WTC11 (cell line): ENCODE results near the gene ATP11B. TPM values are rescaled to one million over a fixed set of nuclear protein-coding genes. Genes with fewer than 3 reads are reported as not detected.
"Not testable (repeated sequence)": the region's sequence is repeated elsewhere in the genome, so short reads cannot be mapped to it uniquely, and the experiment has no call there.

Experiments used
- ATAC-seq: fragments of 200-7000 bp; cut with Tn5 transposase; 2 replicates; pipeline ENCODE4 v1.10.0; 2021; ENCODE audit warnings: mild to moderate bottlenecking, moderate library complexity
- CTCF ChIA-PET: fragments of 300-600 bp; sonication (Branson Sonifier 250); formaldehyde crosslinking; loops from one replicate; lab custom pipeline; 2021; ENCODE audit warnings: antibody characterized with exemption; lab: Charles Lee
- POLR2A ChIA-PET: fragments of 350-600 bp; sonication (Branson Sonifier 250); formaldehyde crosslinking; loops from one replicate; lab custom pipeline; 2021; ENCODE audit warnings: antibody characterized with exemption; lab: Charles Lee
- DNase-seq: peaks from one replicate; pipeline ENCODE4 v3.0.0; 2021; ENCODE audit warnings: low spot score
- H3K27ac Mint-ChIP-seq: 2 replicates; pipeline ENCODE4 v1.8.0; 2021; ENCODE audit warnings: mixed read lengths
- H3K27me3 Mint-ChIP-seq: 2 replicates; pipeline ENCODE4 v1.8.0; 2021; ENCODE audit warnings: low read depth, mild to moderate bottlenecking, moderate library complexity, mixed read lengths
- H3K36me3 Mint-ChIP-seq: 2 replicates; pipeline ENCODE4 v1.8.0; 2021; ENCODE audit warnings: mixed read lengths
- H3K4me1 Mint-ChIP-seq: 2 replicates; pipeline ENCODE4 v1.8.0; 2022; ENCODE audit warnings: mixed read lengths
- H3K4me3 Mint-ChIP-seq: 2 replicates; pipeline ENCODE4 v1.8.0; 2021; ENCODE audit warnings: mild to moderate bottlenecking, moderate library complexity, mixed read lengths
- H3K9me3 Mint-ChIP-seq: 2 replicates; pipeline ENCODE4 v1.8.0; 2021; ENCODE audit warnings: mixed read lengths
- AR ChIP-seq: fragments of 250-450 bp; sonication (Bioruptor Pico); IDR thresholded peaks from 2 replicates; pipeline ENCODE4 v1.9.0; 2021; ENCODE audit warnings: mild to moderate bottlenecking
- ATF1 ChIP-seq: sonication (generic); formaldehyde crosslinking; IDR thresholded peaks from 2 replicates; pipeline ENCODE4 v1.8.1; 2023; ENCODE audit warnings: mild to moderate bottlenecking, moderate library complexity, missing genetic modification reagents
- ATF6 ChIP-seq: sonication (generic); formaldehyde crosslinking; IDR thresholded peaks from 2 replicates; pipeline ENCODE4 v1.8.1; 2023; ENCODE audit warnings: mild to moderate bottlenecking, missing genetic modification reagents
- MLX ChIP-seq: sonication (generic); formaldehyde crosslinking; IDR thresholded peaks from 2 replicates; pipeline ENCODE4 v1.8.1; 2023; ENCODE audit warnings: mild to moderate bottlenecking, missing genetic modification reagents, moderate library complexity
- NFATC4 ChIP-seq: fragments of 250-450 bp; sonication (Bioruptor Pico); IDR thresholded peaks from 2 replicates; pipeline ENCODE4 v1.9.0; 2021; ENCODE audit warnings: mild to moderate bottlenecking
- NFYB ChIP-seq: sonication (generic); formaldehyde crosslinking; conservative IDR thresholded peaks from 2 replicates; pipeline ENCODE4 v1.8.0; 2022; ENCODE audit warnings: low read depth, missing genetic modification reagents
- ZBTB21 ChIP-seq: sonication (generic); formaldehyde crosslinking; IDR thresholded peaks from 2 replicates; pipeline ENCODE4 v1.8.1; 2023; ENCODE audit warnings: mild to moderate bottlenecking, missing genetic modification reagents, borderline replicate concordance
- ZNF317 ChIP-seq: sonication (generic); formaldehyde crosslinking; IDR thresholded peaks from 2 replicates; pipeline ENCODE4 v1.8.1; 2023; ENCODE audit warnings: low read depth, mild to moderate bottlenecking, moderate library complexity, missing genetic modification reagents, borderline replicate concordance
- total RNA-seq: library from RNA; stranded (reverse); gene quantifications from 3 replicates; pipeline ENCODE4 v1.2.3, GENCODE V29; 2021

The ATP11B gene
- total RNA-seq, 1 experiment from 2014 or later: 25.7 TPM

DNA sequence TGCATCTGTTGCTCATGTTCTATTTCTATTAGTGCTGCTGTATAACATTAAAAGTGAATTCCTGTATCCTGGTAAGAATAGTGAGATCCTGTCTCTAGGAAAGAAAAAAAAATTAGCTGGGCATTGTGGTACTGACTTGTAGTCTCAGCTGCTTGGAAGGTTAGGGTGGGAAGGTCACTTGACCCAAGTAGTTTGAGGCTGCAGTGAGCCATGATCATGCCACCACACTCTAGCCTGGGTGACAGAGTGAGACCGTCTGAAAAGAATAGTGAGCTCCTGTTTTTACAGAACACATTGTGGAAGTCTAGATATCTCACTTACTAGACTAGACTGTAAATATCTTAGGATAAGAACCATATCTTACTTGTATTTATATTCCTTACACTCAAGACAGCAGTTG is 4.6 kb downstream of the ATP11B start:
- Mint-ChIP-seq H3K4me3 (no peak overlapping the region), H3K27ac (no peak overlapping the region), H3K4me1 (peaks cover 21% of the 10 kb centered on the region), H3K9me3 (no peaks in the 10 kb centered on the region), H3K36me3 (no peaks in the 10 kb centered on the region), H3K27me3 (peaks cover 15% of the 10 kb centered on the region)
- ATAC-seq (no peak), DNase-seq (no peak)
- CTCF ChIA-PET: no interaction called here
- POLR2A ChIA-PET: no interaction called here
- no peak for TF ChIP-seq NFYB (CRISPR knock-in tag)

GRCh38 chr3:182799143-182799542 is 5.8 kb downstream of the ATP11B start:
- Mint-ChIP-seq H3K4me1 (peaks cover 21% of the 10 kb centered on the region), H3K27me3 (peaks cover 15% of the 10 kb centered on the region)
- DNase-seq, H3K9me3 Mint-ChIP-seq, POLR2A ChIA-PET, H3K27ac Mint-ChIP-seq, H3K4me3 Mint-ChIP-seq, ATAC-seq, H3K36me3 Mint-ChIP-seq: not testable (repeated sequence)
- CTCF ChIA-PET: interaction anchor here (0.6 to 1.0 kb wide), 3 partner anchors 38 to 100 kb away, joined by 4 to 5 read pairs (median 4); no protein-coding TSS in a partner anchor

- no peaks in the 10 kb centered on the region for H3K9me3 Mint-ChIP-seq
- CTCF ChIA-PET: no interaction called here
- H3K27ac Mint-ChIP-seq: no peak overlapping the region
- peaks cover 10% of the 10 kb centered on the region for H3K4me1 Mint-ChIP-seq
- ATAC-seq: no peak
- POLR2A ChIA-PET: no interaction called here
- no peak for TF ChIP-seq ATF6 (CRISPR knock-in tag)
- TF ChIP-seq ZNF317 (CRISPR knock-in tag): no peak
- TF ChIP-seq NFATC4 (CRISPR knock-in tag): no peak
- no peak for TF ChIP-seq MLX (CRISPR knock-in tag)
- no peak for DNase-seq
- no peaks in the 10 kb centered on the region for H3K36me3 Mint-ChIP-seq
- H3K27me3 Mint-ChIP-seq: peaks cover 1% of the 10 kb centered on the region; the same call in 1 of the 2 replicates
- H3K4me3 Mint-ChIP-seq: no peak overlapping the region
Observed at GRCh38 chr3:182800508-182800907, 7.2 kb downstream of the ATP11B start.

- no peaks in the 10 kb centered on the region for H3K36me3 Mint-ChIP-seq
- DNase-seq (no peak), ATAC-seq (no peak; the same call in 1 of the 2 replicates)
- POLR2A ChIA-PET: no interaction called here
- no peaks in the 10 kb centered on the region for H3K27me3 Mint-ChIP-seq
- H3K9me3 Mint-ChIP-seq: no peaks in the 10 kb centered on the region
- peaks cover 8% of the 10 kb centered on the region for H3K4me1 Mint-ChIP-seq
- TF ChIP-seq ATF1 (CRISPR knock-in tag): no peak
- no peak for TF ChIP-seq AR (CRISPR knock-in tag)
- TF ChIP-seq ZBTB21 (CRISPR knock-in tag): no peak
- H3K4me3 Mint-ChIP-seq: no peak overlapping the region
- CTCF ChIA-PET: interaction anchor here (0.6 to 1.1 kb wide), 2 partner anchors 8 to 35 kb away, joined by 3 read pairs; no protein-coding TSS in a partner anchor
- peak overlapping the region; percentile 6; the same call in 1 of the 2 replicates for H3K27ac Mint-ChIP-seq
Observed at GRCh38 chr3:182802413-182803390, 9.4 kb downstream of the ATP11B start.
